Activated naive CD8-positive, alpha-beta T cell treated with anti-CD3 and anti-CD28 coated beads, Interleukin-2, amount 10 ng/mL, durations not matched to agents 7 days and 5 days (primary cell): Measurements from ENCODE around the gene ARHGAP19. TPM values are rescaled to one million over a fixed set of nuclear protein-coding genes. Genes with fewer than 3 reads are reported as not detected.

Experiments
- ATAC-seq: fragments of 150-1000 bp; cut with Tn5 transposase; one replicate; pipeline ENCODE4 v1.10.0; 2021; ENCODE audit warnings: low read depth, moderate library complexity
- POLR2A ChIA-PET: fragments of 350-600 bp; sonication (Branson Sonifier 250); formaldehyde crosslinking; loops from one replicate; lab custom pipeline; 2021; ENCODE audit warnings: antibody characterized with exemption; lab: Charles Lee
- DNase-seq: peaks from one replicate; pipeline ENCODE4 v3.0.0; 2021
- H3K27ac Mint-ChIP-seq: one replicate; pipeline ENCODE4 v1.8.0; 2022; ENCODE audit warnings: mild to moderate bottlenecking, mixed read lengths
- H3K27me3 Mint-ChIP-seq: one replicate; pipeline ENCODE4 v1.8.0; 2022; ENCODE audit warnings: mild to moderate bottlenecking, moderate library complexity, mixed read lengths
- H3K36me3 Mint-ChIP-seq: one replicate; pipeline ENCODE4 v1.8.0; 2021; ENCODE audit warnings: mild to moderate bottlenecking, mixed read lengths
- H3K4me1 Mint-ChIP-seq: one replicate; pipeline ENCODE4 v1.8.0; 2021; ENCODE audit warnings: mixed read lengths
- H3K4me3 Mint-ChIP-seq: one replicate; pipeline ENCODE4 v1.8.0; 2022; ENCODE audit warnings: mild to moderate bottlenecking, moderate library complexity, mixed read lengths
- H3K9me3 Mint-ChIP-seq: one replicate; pipeline ENCODE4 v1.8.0; 2021; ENCODE audit warnings: mixed read lengths
- total RNA-seq, 2 experiments: library from RNA; stranded (reverse); gene quantifications; one replicate each; pipeline ENCODE4 v1.2.3, GENCODE V29; 2021

Gene ARHGAP19
- total RNA-seq, 2 experiments from 2014 or later = 35.4 to 44.5 TPM

DNA sequence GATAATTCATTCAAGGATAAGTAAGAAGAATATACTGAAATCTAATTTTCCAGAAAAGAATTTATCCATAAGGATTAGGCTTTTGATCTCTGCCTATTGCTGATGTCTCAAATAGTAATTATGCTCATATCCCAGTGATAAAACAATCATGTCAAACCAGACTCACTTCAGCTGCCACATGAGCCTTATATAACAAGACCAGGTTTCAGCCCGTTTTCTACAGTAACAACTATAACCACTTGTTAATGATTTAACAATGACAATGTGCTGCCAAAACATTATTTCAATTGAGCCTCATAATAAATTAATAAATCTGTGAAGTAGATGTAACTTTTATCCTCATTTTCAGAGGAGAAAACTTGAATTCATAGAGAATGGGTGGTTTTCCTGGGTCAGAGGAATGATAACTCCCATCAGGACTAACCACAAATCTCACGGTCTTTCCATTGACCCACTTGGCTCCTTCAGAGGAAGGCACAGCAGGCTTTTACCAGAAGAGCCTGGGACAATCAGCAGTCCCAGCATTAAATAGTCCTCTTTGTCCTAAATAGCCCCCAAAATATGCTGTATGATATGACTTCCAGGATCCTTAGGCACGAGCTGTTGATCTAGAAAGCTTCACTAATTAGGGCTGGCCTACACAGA, 64.2 kb downstream of the ARHGAP19 start:
- Mint-ChIP-seq H3K4me1 (peaks cover 8% of the 10 kb centered on the region), H3K9me3 (no peaks in the 10 kb centered on the region), H3K4me3 (no peak overlapping the region), H3K36me3 (peaks cover 35% of the 10 kb centered on the region), H3K27me3 (no peaks in the 10 kb centered on the region), H3K27ac (no peak overlapping the region)
- ATAC-seq (no peak), DNase-seq (no peak)
- POLR2A ChIA-PET = no interaction called here

DNA sequence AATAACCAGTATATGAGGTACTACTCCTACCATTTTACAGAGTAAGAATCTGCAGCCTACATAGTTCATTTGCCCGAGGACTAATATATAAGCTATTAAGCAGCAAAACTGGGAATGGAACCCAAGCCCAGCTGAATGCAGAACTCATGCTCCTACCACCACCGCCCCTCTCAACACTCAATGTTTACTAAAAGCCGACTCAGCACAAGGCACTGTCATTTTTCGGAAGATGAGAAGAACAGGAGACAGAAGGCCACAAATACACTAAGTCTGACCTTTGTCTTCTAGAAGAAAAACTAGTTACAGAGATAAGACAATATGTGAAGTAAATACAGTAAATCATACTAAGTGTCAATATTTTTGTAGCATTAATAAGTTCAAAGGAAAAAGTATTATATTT, 66.0 kb downstream of the ARHGAP19 start:
- no peaks in the 10 kb centered on the region for H3K9me3 Mint-ChIP-seq
- peaks cover 33% of the 10 kb centered on the region for H3K36me3 Mint-ChIP-seq
- POLR2A ChIA-PET = no interaction called here
- no peak overlapping the region for H3K4me3 Mint-ChIP-seq
- H3K4me1 Mint-ChIP-seq = peaks cover 8% of the 10 kb centered on the region
- no peak for DNase-seq
- ATAC-seq = no peak
- H3K27me3 Mint-ChIP-seq = no peaks in the 10 kb centered on the region
- no peak overlapping the region for H3K27ac Mint-ChIP-seq

- Mint-ChIP-seq H3K27me3 (no peaks in the 10 kb centered on the region), H3K4me3 (no peak overlapping the region), H3K36me3 (peaks cover 35% of the 10 kb centered on the region), H3K4me1 (peaks cover 11% of the 10 kb centered on the region), H3K9me3 (peaks cover 2% of the 10 kb centered on the region), H3K27ac (no peak overlapping the region)
- DNase-seq = no peak
- ATAC-seq = no peak
- POLR2A ChIA-PET = no interaction called here
Measured at GRCh38 chr10:97224483-97225435, 67.7 kb downstream of the ARHGAP19 start.

DNA sequence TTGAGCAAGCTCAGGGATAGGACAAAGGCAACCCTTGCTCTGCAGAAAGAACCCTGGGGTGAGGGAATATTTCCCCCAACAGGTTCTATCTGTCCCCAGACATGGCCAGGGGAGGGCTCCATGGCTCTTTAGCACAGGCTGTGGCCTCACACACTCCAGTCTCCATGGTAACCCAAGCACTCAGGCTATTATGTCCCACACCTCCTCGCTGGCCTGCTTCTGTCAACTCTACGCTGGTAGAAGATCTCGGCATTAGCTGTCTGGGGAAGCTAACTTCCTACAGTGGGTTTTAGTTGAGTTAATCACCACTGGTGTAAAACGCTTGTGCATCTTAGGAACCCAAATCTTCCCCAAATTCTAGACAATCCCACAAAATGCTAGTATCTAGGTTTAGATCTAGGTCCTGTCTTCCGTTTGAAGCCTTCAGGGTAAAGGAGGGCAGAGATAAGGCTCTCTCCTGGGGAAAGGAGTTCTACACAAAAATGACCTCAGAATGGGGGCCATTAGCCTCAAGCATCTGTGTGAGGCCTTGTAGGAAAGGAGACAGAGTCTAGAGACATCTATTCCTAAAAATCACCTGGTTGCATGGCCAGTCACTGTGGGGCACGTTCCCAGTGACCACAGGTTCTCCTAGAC, 70.0 kb downstream of the ARHGAP19 start:
- no peak overlapping the region for H3K27ac Mint-ChIP-seq
- H3K9me3 Mint-ChIP-seq = peaks cover 2% of the 10 kb centered on the region
- H3K36me3 Mint-ChIP-seq = peaks cover 36% of the 10 kb centered on the region
- ATAC-seq (no peak), DNase-seq (no peak)
- H3K4me3 Mint-ChIP-seq = no peak overlapping the region
- peaks cover 21% of the 10 kb centered on the region for H3K4me1 Mint-ChIP-seq
- POLR2A ChIA-PET = no interaction called here
- no peaks in the 10 kb centered on the region for H3K27me3 Mint-ChIP-seq

GRCh38 chr10:97220355-97220754, 72.1 kb downstream of the ARHGAP19 start:
- H3K27ac Mint-ChIP-seq = no peak overlapping the region
- peaks cover 2% of the 10 kb centered on the region for H3K9me3 Mint-ChIP-seq
- DNase-seq = no peak
- H3K4me1 Mint-ChIP-seq = peaks cover 24% of the 10 kb centered on the region
- no peaks in the 10 kb centered on the region for H3K27me3 Mint-ChIP-seq
- no peak overlapping the region for H3K4me3 Mint-ChIP-seq
- no peak for ATAC-seq
- POLR2A ChIA-PET = no interaction called here
- H3K36me3 Mint-ChIP-seq = peaks cover 31% of the 10 kb centered on the region

DNA sequence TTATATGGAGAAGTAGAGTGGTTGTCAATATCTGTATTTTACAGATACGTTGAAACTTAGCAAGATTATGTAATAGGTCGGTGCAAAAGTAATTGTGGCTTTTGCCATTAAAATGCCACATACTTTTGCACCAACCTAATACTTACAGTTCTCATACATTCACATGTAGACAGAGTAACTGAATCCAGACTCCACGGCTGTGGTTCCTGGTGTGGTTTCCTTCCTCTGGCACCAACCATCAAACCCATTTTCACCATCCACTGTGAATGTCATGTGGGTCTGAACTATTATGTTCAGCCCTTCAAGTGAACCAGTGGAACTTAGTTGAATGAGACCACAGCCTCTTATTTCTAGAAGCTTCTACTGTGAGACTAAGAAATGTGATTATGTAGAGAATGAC, 75.1 kb downstream of the ARHGAP19 start:
- H3K27me3 Mint-ChIP-seq = no peaks in the 10 kb centered on the region
- no peak for DNase-seq
- H3K27ac Mint-ChIP-seq = peak overlapping the region; percentile 6
- peaks cover 16% of the 10 kb centered on the region for H3K4me1 Mint-ChIP-seq
- H3K36me3 Mint-ChIP-seq = peaks cover 19% of the 10 kb centered on the region
- POLR2A ChIA-PET = interaction anchor here (0.7 kb wide), 1 partner anchor 200 kb away, joined by 3 read pairs; no protein-coding TSS in a partner anchor
- H3K9me3 Mint-ChIP-seq = peaks cover 2% of the 10 kb centered on the region
- no peak overlapping the region for H3K4me3 Mint-ChIP-seq
- no peak for ATAC-seq

DNA sequence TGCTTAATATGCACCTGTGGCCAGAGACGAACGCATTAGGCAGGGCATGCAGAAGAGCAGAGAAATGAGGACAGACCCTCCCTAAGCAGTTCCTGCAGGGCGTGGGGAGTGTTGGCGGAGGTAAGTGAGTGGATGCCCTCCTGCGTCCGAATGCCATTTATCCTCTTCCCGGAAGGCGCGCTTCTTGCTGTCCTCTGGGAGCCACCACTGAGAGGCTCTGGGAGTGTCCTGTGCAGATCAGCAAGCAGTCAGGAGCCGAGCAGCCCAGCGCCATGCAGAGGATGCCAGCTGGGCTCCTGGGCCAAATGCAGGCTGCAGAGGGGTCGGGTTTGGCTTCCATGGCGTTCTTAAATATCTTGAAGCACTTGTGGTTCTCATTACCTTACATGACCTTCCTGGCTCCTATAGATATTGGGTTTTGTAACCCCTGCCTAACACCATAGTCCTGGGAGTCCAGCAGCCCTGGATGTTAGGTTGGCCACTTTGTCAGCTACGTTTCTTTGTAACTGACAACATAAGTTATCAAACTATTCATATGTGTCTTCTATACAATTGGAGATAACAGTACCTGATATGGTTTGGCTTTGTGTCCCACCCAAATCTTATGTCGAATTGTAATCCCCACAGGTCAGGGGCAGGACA, 76.7 kb downstream of the ARHGAP19 start:
- ATAC-seq = no peak
- Mint-ChIP-seq H3K36me3 (peaks cover 18% of the 10 kb centered on the region), H3K27ac (no peak overlapping the region), H3K27me3 (no peaks in the 10 kb centered on the region), H3K4me1 (peaks cover 16% of the 10 kb centered on the region), H3K9me3 (peaks cover 2% of the 10 kb centered on the region), H3K4me3 (no peak overlapping the region)
- POLR2A ChIA-PET = no interaction called here
- no peak for DNase-seq

DNA sequence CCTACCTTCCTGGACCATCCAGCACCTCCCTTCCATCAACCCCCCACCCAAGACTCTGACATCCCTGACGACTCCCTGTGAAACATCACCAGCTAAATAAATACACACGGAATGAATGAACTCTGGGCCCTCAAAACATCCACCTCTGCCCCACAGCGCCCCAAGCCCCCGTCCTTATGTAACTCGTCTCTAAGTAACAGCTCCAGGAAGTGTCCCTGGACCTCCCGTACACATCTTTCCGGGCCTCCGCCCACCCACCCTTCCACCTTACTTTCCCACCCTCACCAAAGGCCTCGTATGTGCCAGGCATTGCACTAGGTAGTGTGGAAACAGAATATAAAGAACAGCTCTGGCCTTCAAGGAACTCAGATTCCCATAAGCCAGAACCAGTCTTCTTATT, 79.0 kb downstream of the ARHGAP19 start:
- H3K9me3 Mint-ChIP-seq = no peaks in the 10 kb centered on the region

DNA sequence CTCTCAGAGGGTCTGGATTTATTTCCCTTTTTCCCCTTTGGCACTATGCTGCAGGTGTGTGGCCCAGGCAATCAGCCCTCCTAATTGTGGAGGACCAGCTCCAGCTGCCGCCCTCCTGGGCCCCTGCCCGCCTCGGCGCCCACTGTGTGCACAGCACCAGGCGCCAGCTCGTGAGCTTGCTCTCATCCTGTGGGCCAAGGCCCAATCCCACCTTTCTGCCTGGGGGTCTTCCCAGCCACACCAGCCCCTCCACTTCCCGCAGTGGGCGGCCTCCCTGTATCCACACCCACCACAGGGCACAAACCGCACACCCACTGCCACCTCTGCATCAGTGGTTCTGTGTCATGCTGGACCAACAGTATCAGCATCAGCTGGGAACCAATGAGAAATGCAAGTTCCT, 81.2 kb downstream of the ARHGAP19 start:
- ATAC-seq = no peak
- POLR2A ChIA-PET = no interaction called here
- no peak for DNase-seq

More for the DNA sequence above, 79.0 kb downstream of the ARHGAP19 start:
- Mint-ChIP-seq H3K36me3 (peaks cover 6% of the 10 kb centered on the region), H3K27ac (no peak overlapping the region), H3K4me1 (peaks cover 7% of the 10 kb centered on the region), H3K4me3 (no peak overlapping the region), H3K27me3 (no peaks in the 10 kb centered on the region)
- DNase-seq (no peak), ATAC-seq (no peak)
- POLR2A ChIA-PET = no interaction called here

DNA sequence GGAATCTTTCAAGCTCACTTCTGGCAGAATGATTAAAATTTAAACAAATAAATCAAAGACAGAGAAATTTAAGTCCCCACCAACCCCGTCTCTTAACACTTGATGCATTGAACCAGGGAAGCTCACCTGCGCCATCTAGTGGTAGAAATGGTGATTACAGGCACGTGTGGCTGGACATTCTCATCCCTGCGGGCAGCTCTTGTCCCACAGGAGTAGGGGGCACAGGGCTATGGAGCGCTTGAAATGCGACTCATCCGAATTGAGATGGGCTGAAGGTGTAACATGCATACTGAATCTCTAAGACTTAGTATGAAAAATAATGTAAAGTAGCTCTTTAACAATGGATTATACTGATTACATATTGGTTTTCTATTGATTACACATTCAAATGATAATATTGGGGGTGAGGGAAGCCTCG, 81.9 kb downstream of the ARHGAP19 start:
- no peaks in the 10 kb centered on the region for H3K9me3 Mint-ChIP-seq
- POLR2A ChIA-PET = no interaction called here
- no peaks in the 10 kb centered on the region for H3K4me1 Mint-ChIP-seq
- ATAC-seq (peak; percentile 45), DNase-seq (peak; percentile 64)
- H3K4me3 Mint-ChIP-seq = no peak overlapping the region
- no peak overlapping the region for H3K27ac Mint-ChIP-seq
- peaks cover 2% of the 10 kb centered on the region for H3K27me3 Mint-ChIP-seq
- H3K36me3 Mint-ChIP-seq = no peaks in the 10 kb centered on the region

More for the DNA sequence above, 81.2 kb downstream of the ARHGAP19 start:
- no peak overlapping the region for H3K4me3 Mint-ChIP-seq
- H3K27me3 Mint-ChIP-seq = peaks cover 2% of the 10 kb centered on the region
- H3K27ac Mint-ChIP-seq = no peak overlapping the region
- H3K9me3 Mint-ChIP-seq = no peaks in the 10 kb centered on the region
- no peaks in the 10 kb centered on the region for H3K36me3 Mint-ChIP-seq
- no peaks in the 10 kb centered on the region for H3K4me1 Mint-ChIP-seq

DNA sequence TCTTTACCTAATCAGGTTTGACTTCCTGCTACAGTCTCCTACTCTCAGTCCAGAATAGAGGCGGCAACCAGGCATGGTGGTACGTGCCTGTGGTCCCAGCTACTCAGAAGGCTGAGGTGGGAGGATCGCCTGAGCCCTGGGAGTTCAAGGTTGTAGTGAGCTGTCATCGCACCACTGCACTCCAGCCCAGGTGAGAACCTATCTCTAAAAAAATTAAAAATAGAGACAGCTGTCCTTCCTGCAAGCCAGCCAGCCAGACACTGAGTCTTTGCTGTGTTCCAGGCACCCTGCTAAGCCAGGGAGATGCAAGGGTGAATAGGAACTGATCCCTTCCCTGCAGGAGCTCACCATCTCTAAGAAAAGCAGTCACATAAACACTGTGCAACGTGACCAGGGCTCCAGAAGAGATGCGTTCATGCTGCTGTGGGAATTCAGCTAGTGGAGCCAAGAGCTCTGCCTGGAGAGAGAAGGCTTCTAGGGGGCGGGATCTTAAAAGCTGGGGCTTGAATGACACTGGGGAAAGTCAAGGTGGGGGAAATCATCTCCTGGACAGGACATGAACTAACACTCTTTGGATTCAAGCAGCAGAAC, 84.6 kb downstream of the ARHGAP19 start:
- Mint-ChIP-seq H3K27me3 (peaks cover 2% of the 10 kb centered on the region), H3K36me3 (no peaks in the 10 kb centered on the region), H3K27ac (no peak overlapping the region), H3K9me3 (no peaks in the 10 kb centered on the region), H3K4me3 (no peak overlapping the region), H3K4me1 (no peaks in the 10 kb centered on the region)
- ATAC-seq (no peak), DNase-seq (no peak)
- POLR2A ChIA-PET = no interaction called here

GRCh38 chr10:97207131-97207530, 85.3 kb downstream of the ARHGAP19 start:
- no peak overlapping the region for H3K4me3 Mint-ChIP-seq
- H3K27me3 Mint-ChIP-seq = peaks cover 2% of the 10 kb centered on the region
- DNase-seq (no peak), ATAC-seq (no peak)
- H3K9me3 Mint-ChIP-seq = no peaks in the 10 kb centered on the region
- H3K4me1 Mint-ChIP-seq = no peaks in the 10 kb centered on the region
- POLR2A ChIA-PET = no interaction called here
- H3K36me3 Mint-ChIP-seq = no peaks in the 10 kb centered on the region
- no peak overlapping the region for H3K27ac Mint-ChIP-seq
